WERI-Rb-1 (cell line): ENCODE results near the gene DYRK3.
A peak's percentile ranks its signal among the peaks of the same experiment; 100 is the strongest.

ENCODE experiments used
- DNase-seq: peaks from one replicate; pipeline ENCODE4 v3.0.0-alpha.2; 2020
- H3K27ac ChIP-seq: fragments of 250-450 bp; sonication (Bioruptor Pico); 2 replicates; pipeline ENCODE4 v1.5.1; 2020; ENCODE audit warnings: mild to moderate bottlenecking, moderate library complexity
- H3K27me3 ChIP-seq: fragments of 250-450 bp; sonication (Bioruptor Pico); 2 replicates; pipeline ENCODE4 v1.5.1; 2021; ENCODE audit warnings: mild to moderate bottlenecking, low read depth, moderate library complexity; ENCODE audit not compliant: insufficient read depth, severe bottlenecking
- H3K36me3 ChIP-seq: fragments of 250-450 bp; sonication (Bioruptor Pico); 2 replicates; pipeline ENCODE4 v1.5.1; 2020; ENCODE audit warnings: mild to moderate bottlenecking, moderate library complexity
- H3K4me3 ChIP-seq: 2 replicates; pipeline ENCODE4 v1.5.1; 2011; ENCODE audit warnings: low read depth, mild to moderate bottlenecking, control low read depth, low read length
- H3K9me3 ChIP-seq: fragments of 250-450 bp; sonication (Bioruptor Pico); 2 replicates; pipeline ENCODE4 v1.5.1; 2021; ENCODE audit warnings: mild to moderate bottlenecking, moderate library complexity; ENCODE audit not compliant: severe bottlenecking
- CTCF ChIP-seq: IDR thresholded peaks from 2 replicates; pipeline ENCODE4 v1.5.1; 2011; ENCODE audit warnings: low read depth, mild to moderate bottlenecking, control low read depth, inconsistent platforms, low read length

The DYRK3 gene

GRCh38 chr1:206596319-206596666 lies 39.0 kb upstream of the DYRK3 start:
- TF ChIP-seq CTCF, result no peak
- Histone ChIP-seq H3K9me3 (no peaks in the 10 kb centered on the region), H3K27ac (no peak overlapping the region), H3K36me3 (peaks cover 91% of the 10 kb centered on the region), H3K27me3 (no peaks in the 10 kb centered on the region), H3K4me3 (no peak overlapping the region)
- DNase-seq, result no peak

GRCh38 chr1:206600527-206600926 lies 34.8 kb upstream of the DYRK3 start:
- no peaks in the 10 kb centered on the region for H3K9me3 ChIP-seq
- H3K27ac ChIP-seq, result no peak overlapping the region
- H3K27me3 ChIP-seq, result no peaks in the 10 kb centered on the region
- H3K4me3 ChIP-seq, result no peak overlapping the region
- H3K36me3 ChIP-seq, result peaks cover 89% of the 10 kb centered on the region
- no peak for DNase-seq
- no peak for TF ChIP-seq CTCF

- Histone ChIP-seq H3K36me3 (peaks cover 78% of the 10 kb centered on the region), H3K27ac (no peak overlapping the region), H3K27me3 (no peaks in the 10 kb centered on the region), H3K4me3 (no peak overlapping the region), H3K9me3 (no peaks in the 10 kb centered on the region)
- no peak for TF ChIP-seq CTCF
- DNase-seq, result no peak
These were observed 30.5 kb upstream of the DYRK3 start for GRCh38 chr1:206604861-206605260.

- peak; percentile 75 for TF ChIP-seq CTCF
- peak; percentile 56 for DNase-seq
- H3K36me3 ChIP-seq, result peaks cover 69% of the 10 kb centered on the region
- H3K27me3 ChIP-seq, result no peaks in the 10 kb centered on the region
- H3K4me3 ChIP-seq, result no peak overlapping the region
- no peak overlapping the region for H3K27ac ChIP-seq
- H3K9me3 ChIP-seq, result no peaks in the 10 kb centered on the region
These were observed 28.5 kb upstream of the DYRK3 start for GRCh38 chr1:206606867-206607266.

- H3K27ac ChIP-seq, result no peak overlapping the region
- H3K27me3 ChIP-seq, result no peaks in the 10 kb centered on the region
- H3K9me3 ChIP-seq, result no peaks in the 10 kb centered on the region
- H3K4me3 ChIP-seq, result no peak overlapping the region
- peak; percentile 80 for DNase-seq
- peak; percentile 97 for TF ChIP-seq CTCF
- peaks cover 58% of the 10 kb centered on the region for H3K36me3 ChIP-seq
These were observed 27.1 kb upstream of the DYRK3 start for GRCh38 chr1:206608108-206608698.

- no peak overlapping the region for H3K4me3 ChIP-seq
- no peak overlapping the region for H3K27ac ChIP-seq
- no peaks in the 10 kb centered on the region for H3K27me3 ChIP-seq
- no peak for TF ChIP-seq CTCF
- H3K36me3 ChIP-seq, result peaks cover 48% of the 10 kb centered on the region
- DNase-seq, result no peak
- no peaks in the 10 kb centered on the region for H3K9me3 ChIP-seq
These were observed 25.9 kb upstream of the DYRK3 start for GRCh38 chr1:206609229-206609991.
